Stimulated activated CD4-positive, alpha-beta T cell treated with anti-CD3 and anti-CD28 coated beads, Interleukin-4, amount 100 ng/mL, for 24 hours (primary cell): Measurements from ENCODE around the gene TSGA10IP.

Source experiments
- DNase-seq: peaks from one replicate; pipeline ENCODE4 v3.0.0-alpha.2; 2020

The TSGA10IP gene

DNA sequence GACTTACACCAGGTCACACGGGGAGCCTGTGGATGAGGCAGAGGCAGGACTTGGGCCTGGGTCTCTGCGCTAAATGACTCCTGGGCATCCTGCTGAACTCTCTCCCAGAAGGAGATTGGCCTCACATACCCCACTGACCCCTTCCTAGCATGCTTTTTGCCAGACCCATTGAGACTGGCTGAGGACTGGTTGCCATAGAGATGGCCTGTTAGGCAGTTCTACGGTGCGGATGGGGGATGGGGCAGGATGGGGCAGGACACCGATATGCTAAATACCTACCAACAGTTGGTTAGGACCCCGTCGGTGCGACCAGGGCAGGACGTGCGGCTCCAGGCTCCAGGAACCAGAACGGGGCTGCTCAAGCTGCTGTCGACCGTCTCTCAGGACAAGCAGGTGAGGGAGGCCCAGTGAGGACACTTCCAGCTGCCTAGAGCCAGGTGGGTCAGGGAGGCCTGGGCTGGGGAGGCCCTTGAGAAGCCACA is at the start of gene TSGA10IP:
Gene TSGA10IP, plus strand, starts transcription at position 51 of the 482 bp plus-strand sequence. Its CDS starts 196 bp downstream, at position 247.
- no peak for DNase-seq

DNA sequence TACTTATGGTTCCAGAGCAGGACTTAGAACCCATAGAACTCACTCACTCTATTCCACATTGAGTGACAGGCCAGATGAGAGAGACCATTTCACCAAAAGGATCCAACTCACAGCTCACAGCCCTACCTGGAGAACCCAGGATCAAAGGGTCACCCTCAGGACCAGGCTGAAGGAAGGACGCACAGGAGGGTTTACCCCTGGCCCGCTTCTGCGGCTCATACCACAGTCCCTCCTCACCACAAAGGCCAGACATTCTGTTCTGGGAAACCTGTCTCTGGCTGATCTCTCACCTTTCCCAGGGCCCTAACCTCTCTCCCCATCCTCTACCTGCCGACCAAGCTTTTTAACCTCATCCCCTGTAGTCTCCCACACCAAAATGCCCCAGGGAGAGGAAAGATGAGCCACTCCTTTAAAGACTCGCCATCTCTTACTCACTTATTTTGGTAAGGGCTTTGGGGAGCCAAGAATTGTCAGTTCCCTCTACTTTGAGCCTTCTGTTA is 49.7 kb upstream of the TSGA10IP start:
- no peak for DNase-seq

DNA sequence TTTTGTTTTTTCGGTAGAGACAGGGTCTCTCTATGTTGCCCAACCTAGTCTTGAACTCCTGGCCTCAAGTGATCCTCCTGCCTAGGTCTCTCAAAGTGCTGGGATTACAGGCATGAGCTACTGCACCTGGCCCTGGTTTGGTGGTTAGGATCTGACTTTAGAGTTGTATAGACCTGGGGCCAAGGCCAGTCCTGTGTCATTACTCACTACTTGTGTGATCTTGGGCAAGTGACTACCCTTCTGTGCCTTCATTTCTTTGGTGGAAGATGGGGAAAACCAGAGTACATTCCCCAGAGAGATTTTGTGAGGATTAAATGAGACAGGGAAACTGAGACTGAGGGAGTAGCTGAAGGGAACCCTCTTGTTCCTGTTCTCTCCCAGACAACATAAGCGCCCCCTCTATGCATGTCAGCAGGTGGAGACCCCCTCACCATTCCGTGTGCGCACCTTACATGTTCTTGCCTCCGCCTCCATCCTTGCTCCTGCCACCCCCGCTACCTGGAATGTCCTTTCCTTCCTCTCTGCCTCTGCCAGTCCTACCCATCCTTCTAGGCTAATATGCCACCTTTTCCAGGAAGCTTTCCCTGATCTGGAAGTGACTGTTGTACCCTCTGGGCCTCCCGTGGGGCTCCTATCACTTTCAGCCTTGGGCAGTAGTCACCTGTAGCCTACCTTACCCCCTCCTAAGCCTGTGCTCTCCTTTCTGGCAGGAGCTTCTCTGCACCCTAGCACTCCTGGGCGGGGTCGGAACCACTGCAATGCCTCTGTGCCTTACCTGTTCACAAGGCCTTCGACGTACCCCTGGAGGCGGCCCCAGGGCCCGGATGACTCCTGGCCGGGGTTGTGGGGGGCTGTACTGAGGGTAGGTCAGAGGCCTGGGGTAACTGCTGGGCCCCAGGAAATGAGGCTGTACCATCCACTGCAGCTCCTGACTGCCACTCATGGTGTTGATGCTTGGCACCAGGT is 49.0 kb upstream of the TSGA10IP start:
- DNase-seq = no peak

DNA sequence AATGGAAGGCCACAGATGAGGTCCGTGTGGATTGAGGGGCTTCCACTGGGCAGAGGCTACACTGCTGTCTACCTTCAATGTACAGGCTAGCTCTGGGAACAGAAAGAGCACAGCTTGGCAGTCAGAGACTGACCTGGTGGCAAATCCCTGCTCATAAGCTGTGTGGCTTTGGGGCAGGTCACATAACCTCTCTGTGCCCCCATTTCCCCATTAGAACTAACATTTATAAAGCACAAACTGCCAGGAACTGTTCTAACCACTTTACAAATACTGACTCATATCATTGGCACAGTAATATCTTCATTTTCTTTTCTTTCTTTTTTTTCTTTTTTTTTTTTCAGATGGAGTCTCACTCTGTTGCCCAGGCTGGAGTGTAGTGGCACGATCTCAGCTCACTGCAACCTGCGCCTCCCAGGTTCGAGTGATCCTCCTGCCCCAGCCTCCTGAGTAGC is 48.2 kb upstream of the TSGA10IP start:
- no peak for DNase-seq

DNA sequence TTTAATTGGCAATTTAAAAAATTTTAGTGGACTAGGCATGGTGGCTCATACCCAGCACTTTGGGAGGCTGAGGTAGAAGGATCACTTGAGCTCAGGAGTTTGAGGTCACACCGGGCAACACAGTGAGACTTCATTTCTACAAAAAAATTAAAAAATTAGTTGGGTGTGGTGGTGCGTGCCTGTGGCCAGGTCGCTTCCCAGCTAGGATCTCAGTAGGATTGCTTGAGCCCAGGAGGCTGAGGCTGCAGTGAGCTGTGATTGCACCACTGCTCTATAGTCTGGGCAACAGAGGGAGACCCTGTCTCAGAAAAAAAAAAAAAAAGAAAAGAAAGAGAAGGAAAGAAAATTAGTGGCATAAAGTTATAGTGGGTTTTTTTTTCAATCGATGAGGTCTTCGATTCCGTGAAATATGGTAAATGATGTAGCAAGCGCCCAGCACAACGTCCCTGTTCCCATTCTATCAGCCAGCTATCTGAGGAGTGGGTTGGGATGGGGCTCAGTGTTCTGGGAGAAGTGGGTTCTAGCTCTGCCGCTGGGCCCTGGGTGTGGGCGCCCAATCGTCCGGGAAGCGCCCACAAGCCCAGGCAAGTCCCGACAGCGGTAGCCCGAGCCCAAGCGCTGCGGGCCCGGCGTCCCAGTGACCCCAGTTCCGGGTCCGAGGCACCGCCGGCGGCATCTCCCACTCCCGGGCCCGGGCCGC is 46.5 kb upstream of the TSGA10IP start:
- DNase-seq = no peak

DNA sequence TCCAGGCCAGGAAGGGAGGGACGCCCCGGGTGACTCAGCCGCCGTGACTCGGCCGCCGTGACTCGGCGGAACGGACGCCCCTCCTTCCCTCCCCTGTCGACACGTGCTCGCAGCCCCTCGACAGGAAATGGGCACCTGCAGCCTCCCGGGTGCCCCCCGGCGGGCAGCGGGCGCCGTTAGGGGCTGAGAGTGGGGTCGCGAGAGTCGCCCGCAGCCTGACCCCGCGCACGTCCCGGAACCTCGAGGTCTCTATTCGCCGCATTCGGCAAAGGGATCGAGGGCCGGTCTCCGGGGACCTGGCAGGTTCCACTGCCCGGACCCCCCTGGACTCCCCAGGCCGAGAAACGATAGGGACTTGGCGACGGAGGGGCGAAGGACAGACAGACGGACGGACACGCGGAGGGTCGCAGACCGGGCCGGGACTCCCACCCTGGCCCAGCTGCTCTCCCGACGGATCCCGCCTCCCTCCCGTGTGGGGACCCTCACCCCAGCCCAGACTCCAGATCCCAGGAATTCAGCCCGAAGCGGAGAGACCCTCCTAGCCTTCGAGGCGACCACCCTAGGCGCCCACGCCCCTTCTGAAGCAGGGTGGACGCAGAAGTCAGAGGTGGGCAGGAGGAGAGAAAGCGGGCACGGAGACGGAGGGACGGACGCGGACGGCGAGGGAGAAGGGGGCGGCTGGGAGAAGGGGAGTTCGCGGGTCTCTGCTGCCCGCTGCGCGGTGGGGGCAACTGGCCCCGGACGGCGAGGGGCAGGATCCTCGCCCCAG is 45.7 kb upstream of the TSGA10IP start:
- DNase-seq = peak; percentile 79

DNA sequence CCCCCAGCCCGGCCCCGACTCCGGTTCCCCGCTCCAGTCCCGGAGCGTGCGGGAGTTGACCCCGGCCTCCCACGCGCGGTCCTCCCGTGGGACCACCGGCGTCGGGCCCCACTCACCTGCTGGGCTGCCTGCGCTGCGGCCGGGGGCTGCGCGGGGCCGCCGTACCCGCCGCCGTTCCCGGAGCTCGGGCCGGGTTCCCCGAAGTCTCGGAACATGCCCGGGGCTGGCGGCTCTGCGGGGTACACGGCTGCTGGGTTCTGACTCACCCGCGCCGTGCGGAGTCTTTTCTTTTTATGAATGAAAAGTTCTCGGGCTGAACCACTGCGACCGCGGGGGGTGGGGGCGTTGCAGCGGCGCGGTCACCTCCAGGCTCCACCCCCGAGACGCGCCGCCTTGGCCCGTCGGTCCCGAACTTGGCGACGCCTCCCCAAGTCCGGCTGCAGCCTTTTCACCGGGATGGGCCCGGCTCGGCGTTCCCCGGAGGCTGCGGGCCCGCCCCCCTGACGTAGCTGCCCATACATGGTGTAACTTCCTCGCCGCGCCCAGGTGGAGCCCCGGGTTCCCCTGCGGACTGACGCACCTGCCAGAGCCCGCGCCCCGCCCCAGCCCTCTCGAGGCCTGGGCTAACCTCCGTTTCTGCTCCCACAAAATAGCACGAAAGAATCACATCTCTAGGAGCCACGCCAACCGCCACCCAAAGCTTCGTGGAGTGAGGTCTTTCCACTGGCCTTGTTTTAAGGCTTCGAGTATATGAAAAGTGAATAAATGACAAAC is 45.0 kb upstream of the TSGA10IP start, which contains the start of gene FOSL1:
Gene FOSL1, minus strand, starts transcription at position 264 of the 774 bp plus-strand sequence. Its CDS starts 49 bp downstream, at position 215.
- peak; percentile 94 for DNase-seq

DNA sequence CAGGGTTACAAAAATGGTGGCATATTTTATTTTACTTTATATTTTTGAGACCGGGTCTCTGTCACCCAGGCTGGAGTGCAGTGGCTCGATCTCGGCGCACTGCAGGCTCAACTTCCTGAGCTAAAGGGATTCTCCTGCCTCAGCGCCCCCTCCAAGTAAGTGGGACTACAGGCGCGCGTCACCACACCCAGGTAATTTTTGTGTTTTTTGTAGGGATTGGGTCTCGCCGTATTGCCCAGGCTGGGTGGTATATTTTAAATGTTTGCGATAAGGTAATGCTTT is 44.4 kb upstream of the TSGA10IP start:
- DNase-seq = no peak

DNA sequence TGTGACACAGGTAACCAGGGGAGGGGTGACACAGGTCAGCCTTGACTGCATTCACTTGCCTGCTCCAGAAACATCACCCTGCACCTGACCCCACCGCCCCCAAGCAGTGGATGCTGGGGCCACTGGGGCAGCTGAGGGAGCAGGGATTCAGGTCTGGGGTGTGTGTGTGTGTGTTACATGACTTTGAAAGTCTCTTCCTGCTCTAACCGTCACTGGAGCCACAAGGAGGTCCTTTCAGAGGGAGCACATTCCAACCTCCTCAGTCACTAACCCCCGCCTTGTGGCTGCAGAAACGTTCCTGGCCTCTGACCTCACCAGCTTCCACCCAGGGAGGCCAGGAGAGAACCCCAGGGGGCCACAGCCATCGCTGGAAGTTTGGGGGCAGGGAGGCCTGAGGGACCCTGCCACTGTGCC is 42.2 kb upstream of the TSGA10IP start:
- no peak for DNase-seq

DNA sequence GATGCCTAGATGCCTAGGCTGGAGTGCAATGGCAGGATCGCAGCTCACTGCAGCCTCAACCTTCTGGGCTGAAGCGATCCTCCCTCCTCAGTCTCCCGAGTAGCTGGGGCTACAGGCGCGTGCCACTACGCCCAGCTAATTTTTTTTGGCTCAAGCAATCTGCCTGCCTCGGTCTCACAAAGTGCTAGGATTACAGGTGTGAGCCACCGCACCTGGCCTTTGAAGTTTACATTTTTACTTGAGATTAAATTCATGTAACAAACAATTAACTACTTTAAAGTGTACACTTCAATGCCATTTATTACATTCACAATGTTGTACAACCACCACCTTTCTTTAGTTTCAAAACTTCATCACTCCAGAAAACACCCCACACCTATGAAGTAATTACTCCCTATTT is 41.6 kb upstream of the TSGA10IP start:
- no peak for DNase-seq

DNA sequence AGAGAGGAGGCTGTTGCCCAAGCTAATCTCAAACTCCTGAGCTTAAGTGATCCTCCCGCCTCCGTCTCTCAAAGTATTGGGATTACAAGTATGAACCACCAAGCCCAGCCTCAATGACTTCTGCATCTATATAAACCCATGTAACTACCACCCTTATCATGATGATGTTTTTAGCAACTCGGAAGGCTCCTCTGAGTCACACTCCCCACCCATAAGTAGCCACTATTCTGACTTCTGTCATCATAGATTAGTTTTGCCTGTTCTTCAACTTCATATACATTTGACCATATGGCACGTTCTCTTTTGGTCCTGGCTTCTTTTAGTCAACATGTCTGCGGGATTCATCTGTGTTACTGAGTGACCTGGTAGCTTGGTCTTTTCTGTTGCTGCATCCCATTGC is 38.7 kb upstream of the TSGA10IP start:
- no peak for DNase-seq

DNA sequence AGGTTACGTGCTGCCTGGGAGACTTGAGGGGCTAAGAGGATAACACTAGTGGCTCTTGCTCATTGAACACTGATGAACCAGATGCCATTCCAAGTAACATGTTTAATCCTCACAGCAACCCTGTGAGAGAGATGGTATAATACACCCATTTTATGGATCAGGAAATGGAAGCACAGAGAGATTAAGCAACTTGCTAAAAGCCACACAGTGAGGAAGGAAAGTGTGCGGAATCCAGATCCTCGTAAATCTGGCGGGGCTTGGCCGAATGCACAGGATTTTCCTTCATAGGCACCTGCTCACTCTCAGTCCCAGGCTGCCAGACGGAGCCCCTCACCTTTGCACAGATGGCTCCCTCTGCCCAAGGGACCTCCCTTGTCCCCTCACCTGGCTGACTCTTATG is 37.4 kb upstream of the TSGA10IP start:
- DNase-seq = no peak

DNA sequence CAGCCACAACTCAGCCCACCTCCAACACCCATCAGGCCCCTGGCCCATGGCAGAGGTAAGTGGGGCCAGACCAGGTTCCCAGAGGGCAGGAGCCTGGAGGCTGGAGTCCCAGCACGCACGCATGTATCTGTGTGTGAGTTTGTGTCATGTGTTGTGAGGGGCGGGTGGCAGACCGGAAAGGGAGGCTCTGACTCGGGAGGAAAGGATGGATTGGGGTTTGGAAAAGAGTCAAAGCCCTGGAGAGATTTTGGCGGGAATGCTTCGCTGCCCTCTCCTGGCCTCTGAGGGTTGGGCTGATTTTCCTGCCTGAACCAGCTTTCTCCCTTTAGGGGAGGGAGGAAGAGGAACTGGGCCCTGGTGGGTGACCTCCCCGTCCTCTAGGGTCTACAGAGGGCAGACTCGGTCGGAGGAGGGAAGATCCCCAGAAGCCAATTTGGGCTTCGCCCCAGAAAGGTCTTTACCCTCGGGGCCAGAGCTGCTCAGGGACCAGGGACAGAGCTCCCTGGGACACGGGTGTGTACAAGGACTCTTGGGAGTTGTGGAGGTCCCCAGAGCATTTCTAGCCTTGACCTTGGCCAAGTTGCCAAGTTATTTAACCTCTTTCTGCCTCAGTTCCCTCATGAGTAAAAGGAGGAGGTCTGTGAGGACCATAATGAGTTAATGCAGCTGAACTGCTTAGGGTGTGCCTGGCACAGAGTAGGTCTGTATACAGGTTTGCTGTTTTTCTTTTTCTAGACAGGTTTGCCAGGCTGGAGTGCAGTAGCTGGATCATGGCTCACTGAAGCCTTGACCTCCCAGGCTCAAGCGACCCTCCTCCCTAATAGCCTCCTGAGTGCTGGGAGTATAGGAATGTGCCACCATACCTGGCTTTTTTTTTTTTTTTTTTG is 33.4 kb upstream of the TSGA10IP start:
- no peak for DNase-seq

DNA sequence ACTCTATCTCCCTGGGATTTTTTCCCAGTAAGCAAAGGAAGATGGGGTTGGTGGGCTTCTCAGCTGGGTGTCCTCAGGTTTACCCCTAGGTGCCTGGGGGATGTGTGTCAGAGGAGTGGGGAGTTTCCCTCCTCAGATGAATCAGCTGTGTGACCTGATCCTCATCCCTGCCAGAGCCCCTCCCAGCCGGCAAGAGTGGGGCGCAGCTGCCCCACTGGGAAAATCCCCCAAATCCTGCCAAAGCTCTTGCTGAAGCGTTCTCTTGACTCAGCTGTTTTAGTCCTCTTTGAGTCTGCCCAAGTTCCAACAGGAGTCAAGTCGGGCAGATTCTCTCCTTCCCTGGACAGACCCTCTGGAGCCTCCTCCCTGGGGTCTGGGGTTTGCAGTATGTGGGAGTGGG is 32.4 kb upstream of the TSGA10IP start:
- DNase-seq = no peak

DNA sequence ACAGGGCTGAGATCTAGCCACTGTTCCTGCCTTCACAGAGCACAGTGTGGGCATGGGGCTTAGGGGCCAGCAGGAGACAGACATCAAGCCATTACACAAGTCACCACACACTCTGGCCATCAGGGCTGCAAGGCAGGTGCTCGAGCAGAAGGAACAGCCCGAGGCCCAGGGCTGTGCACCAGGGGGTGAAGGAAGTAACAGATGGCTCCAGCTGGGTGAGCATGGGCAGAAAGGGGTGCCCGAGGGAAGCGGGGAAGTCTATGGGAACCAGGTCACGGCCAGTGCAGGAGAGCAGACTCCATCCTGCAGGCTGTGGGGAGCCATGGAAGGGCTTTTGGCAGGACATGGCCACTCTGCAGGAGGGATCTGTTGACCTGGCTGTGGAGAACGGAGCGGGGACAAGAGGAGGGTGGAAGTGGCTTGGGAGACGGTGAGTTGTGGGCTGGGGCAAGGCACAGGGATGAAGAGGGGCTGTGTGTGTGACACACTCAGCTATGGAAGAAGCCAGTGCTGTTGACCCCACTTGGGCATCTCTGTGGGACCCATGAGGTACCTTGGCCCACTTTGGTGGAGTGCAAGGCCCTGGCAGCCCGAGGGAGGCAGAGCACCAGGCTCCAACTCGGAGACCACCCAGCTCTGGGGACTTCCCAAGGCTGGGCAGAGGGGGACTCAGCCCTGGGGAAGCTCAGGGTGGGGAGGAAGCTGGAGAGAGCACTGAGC is 30.0 kb upstream of the TSGA10IP start:
- DNase-seq = no peak

DNA sequence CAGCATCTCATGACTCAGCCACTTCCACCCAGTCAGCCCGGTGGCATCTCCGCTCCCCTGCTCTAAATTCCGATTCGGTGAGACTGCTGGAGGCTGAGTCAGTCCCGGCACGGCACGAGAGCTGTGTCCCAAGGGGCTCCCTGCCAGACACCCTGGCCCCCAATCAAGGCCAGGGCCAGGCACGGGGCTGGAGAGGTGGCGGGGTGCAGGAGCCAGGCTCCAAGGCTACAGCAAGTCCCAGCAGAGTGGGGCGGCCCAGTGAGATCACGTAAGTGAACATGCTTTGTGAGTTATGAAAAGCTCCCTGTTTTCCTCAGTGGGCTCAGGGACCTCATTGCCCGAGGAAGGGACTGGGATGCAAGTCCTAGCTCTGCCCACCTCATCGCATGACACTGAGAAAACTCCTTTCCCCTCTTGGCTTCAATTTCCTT is 29.4 kb upstream of the TSGA10IP start:
- DNase-seq = no peak

DNA sequence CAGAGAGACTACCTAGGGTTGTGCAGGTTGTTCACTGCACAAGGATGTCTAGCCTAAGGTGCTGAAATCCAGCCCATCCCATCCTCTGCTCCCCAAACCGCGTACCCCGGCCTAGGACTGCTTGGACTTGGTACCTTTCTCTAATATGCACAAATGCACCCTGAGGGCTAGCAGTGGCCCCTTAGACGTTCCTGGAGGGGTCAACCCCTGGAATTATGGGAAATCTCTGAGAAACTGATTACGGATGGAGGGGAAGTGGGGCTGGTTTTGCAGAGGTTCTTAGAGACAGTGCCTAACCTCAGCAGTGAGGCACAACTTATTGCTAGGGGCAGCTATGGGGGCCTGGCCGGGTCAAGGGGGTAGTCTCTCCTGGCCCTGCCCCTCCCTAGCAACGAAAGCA is 28.9 kb upstream of the TSGA10IP start:
- DNase-seq = no peak

DNA sequence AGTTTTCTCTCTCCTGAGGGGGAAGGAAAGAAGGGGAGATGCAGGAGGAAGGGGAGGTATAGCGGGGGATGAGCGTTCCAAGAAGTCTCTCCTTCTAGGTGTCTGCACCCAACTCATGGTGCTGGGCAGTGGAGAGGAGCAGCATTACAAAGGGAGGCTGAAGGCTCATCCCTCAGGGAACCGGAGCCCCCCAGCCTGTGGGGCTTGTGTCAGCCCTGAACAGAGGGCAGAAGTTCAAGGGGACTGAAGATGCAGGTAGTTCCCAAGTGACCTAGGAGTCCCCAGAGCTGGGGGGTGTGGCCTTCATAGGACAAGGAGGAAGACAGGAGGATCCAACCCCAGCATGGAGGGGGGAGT is 28.2 kb upstream of the TSGA10IP start:
- no peak for DNase-seq

DNA sequence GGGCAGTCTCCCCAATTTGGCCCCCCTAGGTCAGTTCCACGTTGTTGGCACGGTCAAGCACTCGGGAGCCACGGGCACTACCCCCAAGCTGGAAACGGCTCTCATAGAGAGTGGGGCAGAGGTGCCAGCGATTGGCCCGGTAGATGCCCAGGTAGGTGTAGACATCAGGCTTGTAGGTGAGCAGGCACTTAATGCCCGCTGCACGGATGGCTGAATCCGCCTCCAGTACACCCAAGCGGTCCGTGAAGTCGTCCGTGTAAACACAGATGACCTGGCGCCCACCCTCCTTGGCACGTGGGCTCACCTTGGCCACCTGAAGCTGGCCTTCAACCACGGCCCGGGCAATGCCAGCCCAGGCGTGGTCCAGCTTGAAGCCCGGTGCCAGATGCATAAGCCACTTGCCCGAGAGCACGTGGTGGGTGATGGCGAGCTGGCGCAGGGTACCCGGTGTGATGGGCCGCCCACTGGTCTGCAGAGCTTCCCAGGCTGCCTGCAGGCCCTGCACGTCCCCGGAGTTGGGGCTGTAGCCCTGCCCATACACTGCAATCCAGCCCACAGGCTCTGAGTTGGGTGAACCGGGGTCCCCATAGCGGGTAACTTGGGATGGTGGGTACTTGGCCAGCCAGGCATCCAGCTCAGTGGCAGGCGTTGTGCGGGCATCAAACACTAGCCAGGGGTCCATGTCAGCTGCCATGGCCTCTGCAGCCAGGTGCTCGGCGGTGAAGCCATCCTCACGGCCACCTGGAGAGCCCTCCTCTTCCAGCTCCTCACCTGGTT is 27.7 kb upstream of the TSGA10IP start:
- no peak for DNase-seq
